NB4 (cell line): ENCODE data around the gene RAB12.

ENCODE experiments used
- CTCF ChIP-seq: IDR thresholded peaks from one replicate; pipeline ENCODE4 v1.5.1; 2012; ENCODE audit warnings: low read depth, low read length
- MAX ChIP-seq: IDR thresholded peaks from 2 replicates; pipeline ENCODE4 v1.6.1; 2011; ENCODE audit warnings: low read depth, low read length
- MYC ChIP-seq: IDR thresholded peaks from 2 replicates; pipeline ENCODE4 v1.6.1; 2011; ENCODE audit warnings: low read depth, low read length
- POLR2A ChIP-seq: IDR thresholded peaks from 2 replicates; pipeline ENCODE4 v1.6.1; 2011; ENCODE audit warnings: mild to moderate bottlenecking; ENCODE audit not compliant: insufficient read length; ENCODE audit errors: extremely low read depth

- TF ChIP-seq POLR2A (no peak), CTCF (no peak), MAX (no peak), MYC (no peak)
Measured at GRCh38 chr18:8661754-8662559, 52.7 kb downstream of the RAB12 start.
